Adrenal gland (tissue), 12 donors: ENCODE measurements around the gene MYLK. TPM values are rescaled to one million over a fixed set of nuclear protein-coding genes. Genes with fewer than 3 reads are reported as not detected.

Source experiments
- DNase-seq, 7 donors: peaks; one replicate each; pipeline ENCODE4 v3.0.0-alpha.2; 2019 to 2020
- H3K27ac ChIP-seq, 5 donors: fragments of 200-600 bp; sonication (generic) in 4 of 5; 1 replicate in 3 of 5; 2 replicates in 2 of 5; pipeline versions ENCODE4 v1.5.1 to v1.8.0; 2016 to 2020; ENCODE audit warnings: mild to moderate bottlenecking in 1 of 5
- H3K27me3 ChIP-seq: fragments of 200-600 bp; 2 replicates; pipeline ENCODE4 v1.8.0; 2021
- H3K36me3 ChIP-seq, 2 donors: fragments of 200-600 bp; replicated peaks in 1 of 2; 1 replicate in 1 of 2; 2 replicates in 1 of 2; pipeline versions ENCODE4 v1.5.1 to v1.8.0; 2018 to 2022
- H3K4me1 ChIP-seq, 2 donors: fragments of 200-600 bp; replicated peaks in 1 of 2; 1 replicate in 1 of 2; 2 replicates in 1 of 2; pipeline versions ENCODE4 v1.5.1 to v1.8.0; 2018 to 2021
- H3K4me3 ChIP-seq, 4 donors: fragments of 200-600 bp; sonication (generic) in 3 of 4; one replicate each; pipeline ENCODE4 v1.5.1; 2016 to 2018
- H3K9me3 ChIP-seq, 3 donors: fragments of 200-600 bp; sonication (generic) in 1 of 3; replicated peaks in 1 of 3; 1 replicate in 2 of 3; 2 replicates in 1 of 3; pipeline versions ENCODE4 v1.5.1 to v1.8.0; 2016 to 2021
- CTCF ChIP-seq, 6 experiments: fragments of 450-650 bp in 4 of 6; fragments of 200-600 bp in 2 of 6; sonication (generic) in 1 of 6; IDR thresholded peaks; 1 replicate in 5 of 6; 2 replicates in 1 of 6; pipeline versions ENCODE4 v1.5.1 to v1.8.0; 2016 to 2021; ENCODE audit warnings: antibody characterized with exemption in 6 of 6, mild to moderate bottlenecking in 2 of 6, moderate library complexity in 1 of 6
- POLR2A ChIP-seq, 2 donors: fragments of 450-650 bp; IDR thresholded peaks; one replicate each; pipeline ENCODE4 v1.6.1; 2017; ENCODE audit warnings: antibody characterized with exemption in 2 of 2, mild to moderate bottlenecking in 2 of 2, moderate library complexity in 1 of 2
- WGBS, 4 donors: extraction: QIAGEN DNeasy Blood & Tissue Kit in 2 of 4; methylation state at CpG; one replicate each; pipeline versions ENCODE4 v1.1.5 to v1.1.7; 2013 to 2017; 5-methylcytosine and 5-hydroxymethylcytosine counted together
- intact Hi-C, 2 donors: fragments of 100-400 bp; cut with DNase I; formaldehyde crosslinking; loops; one replicate each; pipeline versions ENCODE4 v1.14.1 to v1.15.0; 2022 to 2023
- polyA plus RNA-seq, 3 donors: library from polyadenylated mRNA; stranded (reverse); fragments of 200-250 nt in 2 of 3; fragments of 350-450 nt in 1 of 3; fragmentation: Illumina TruSeq in 1 of 3; extraction: RNeasy Lipid Tissue Mini Kit (QIAGEN cat#74804) in 1 of 3; gene quantifications; one replicate each; pipeline ENCODE4 v1.2.3, GENCODE V29; 2013 to 2014
- total RNA-seq, 9 donors: library from RNA; depleted of rRNA in 4 of 9; stranded (reverse); fragments of >200 nt in 4 of 9; fragments of 120-200 nt in 1 of 9; fragmentation: NEBNext Ultra II Directional in 1 of 9; extraction: Animal tissue kit (Norgen Biotek cat#: 25700) in 1 of 9; gene quantifications; one replicate each; pipeline versions ENCODE4 v1.1.0 to v1.2.4, GENCODE V29; 2013 to 2023
- donor health status: healthy with polysubstance abuse.
- donor health status: Bipolar disorder and iron deficiency.
- donor health status: DM: yes; HTN: yes; CAD: no.
- donor health status: DM: no; HTN: no; CAD: no.
- donor health status: DM: no; HTN: no; CAD: no.
- donor health status: DM: yes; HTN: yes; CAD: no.

Gene MYLK
- total and polyA plus RNA-seq, 12 donors, result 13.3 to 124 (median 53.8) TPM

GRCh38 chr3:123658118-123658851 is 225.8 kb downstream of the MYLK start:
- no peak for TF ChIP-seq POLR2A (IDR thresholded peaks at IDR 0.05)
- WGBS, 4 donors, result 85 to 96% (median 92%) methylated on average over 1 of the region's 1 CpG
- Histone ChIP-seq H3K4me1 (peaks cover 41 to 48% of the 10 kb centered on the region in 2 donors), H3K9me3 (no peaks in the 10 kb centered on the region), H3K27ac (peak overlapping the region in 2 of 5 donors; percentile 73 to 77), H3K36me3 (peaks cover 0 to 6% of the 10 kb centered on the region in 2 donors), H3K27me3 (no peaks in the 10 kb centered on the region), H3K4me3 (no peak overlapping the region)
- intact Hi-C loops, result no loop called here
- DNase-seq, result peak; percentile 53 to 92 (median 82)

GRCh38 chr3:123657568-123657967 is 226.6 kb downstream of the MYLK start:
- intact Hi-C loops, result no loop called here
- Histone ChIP-seq H3K4me1 (peaks cover 41 to 54% of the 10 kb centered on the region in 2 donors), H3K9me3 (no peaks in the 10 kb centered on the region), H3K27me3 (no peaks in the 10 kb centered on the region), H3K4me3 (no peak overlapping the region), H3K27ac (peak overlapping the region in 2 of 5 donors; percentile 73 to 77), H3K36me3 (peaks cover 0 to 2% of the 10 kb centered on the region in 2 donors)
- 64 to 76% (median 65%) methylated on average over 6 of the region's 6 CpGs for WGBS, 4 donors
- TF ChIP-seq POLR2A (IDR thresholded peaks at IDR 0.05), result no peak
- TF ChIP-seq CTCF (IDR thresholded peaks at IDR 0.05), result no peak
- DNase-seq, result peak in 2 of 7 donors; percentile 13 to 28

- no peak overlapping the region for H3K4me3 ChIP-seq
- H3K36me3 ChIP-seq, result no peaks in the 10 kb centered on the region
- H3K27ac ChIP-seq, result peak overlapping the region in 2 of 5 donors; percentile 73 to 77
- H3K9me3 ChIP-seq, result no peaks in the 10 kb centered on the region
- peaks cover 41 to 54% of the 10 kb centered on the region in 2 donors for H3K4me1 ChIP-seq
- no peaks in the 10 kb centered on the region for H3K27me3 ChIP-seq
- TF ChIP-seq CTCF (IDR thresholded peaks at IDR 0.05) (no peak), POLR2A (IDR thresholded peaks at IDR 0.05) (no peak)
- DNase-seq, result no peak
- intact Hi-C loops, result no loop called here
- WGBS, 4 donors, result 76 to 82% (median 80%) methylated on average over 9 to 10 of the region's 10 CpGs
Observed at GRCh38 chr3:123657111-123657510, 227.0 kb downstream of the MYLK start.

- no peaks in the 10 kb centered on the region for H3K9me3 ChIP-seq
- H3K27ac ChIP-seq, result peak overlapping the region in 2 of 5 donors; percentile 73 to 77
- TF ChIP-seq CTCF (IDR thresholded peaks at IDR 0.05) (no peak), POLR2A (IDR thresholded peaks at IDR 0.05) (no peak)
- intact Hi-C loops, result no loop called here
- peaks cover 38 to 51% of the 10 kb centered on the region in 2 donors for H3K4me1 ChIP-seq
- DNase-seq, result no peak
- H3K4me3 ChIP-seq, result no peak overlapping the region
- no peaks in the 10 kb centered on the region for H3K27me3 ChIP-seq
- WGBS, 4 donors, result 71 to 82% (median 81%) methylated on average over 2 of the region's 2 CpGs
- H3K36me3 ChIP-seq, result no peaks in the 10 kb centered on the region
Observed at GRCh38 chr3:123656691-123657090, 227.4 kb downstream of the MYLK start.
